ENCODE measurements around the gene GPR62. TPM values are rescaled to one million over a fixed set of nuclear protein-coding genes. Genes with fewer than 3 reads are reported as not detected.

GPR62 gene
- total RNA-seq, 1 experiment from 2014 or later, result not detected

DNA sequence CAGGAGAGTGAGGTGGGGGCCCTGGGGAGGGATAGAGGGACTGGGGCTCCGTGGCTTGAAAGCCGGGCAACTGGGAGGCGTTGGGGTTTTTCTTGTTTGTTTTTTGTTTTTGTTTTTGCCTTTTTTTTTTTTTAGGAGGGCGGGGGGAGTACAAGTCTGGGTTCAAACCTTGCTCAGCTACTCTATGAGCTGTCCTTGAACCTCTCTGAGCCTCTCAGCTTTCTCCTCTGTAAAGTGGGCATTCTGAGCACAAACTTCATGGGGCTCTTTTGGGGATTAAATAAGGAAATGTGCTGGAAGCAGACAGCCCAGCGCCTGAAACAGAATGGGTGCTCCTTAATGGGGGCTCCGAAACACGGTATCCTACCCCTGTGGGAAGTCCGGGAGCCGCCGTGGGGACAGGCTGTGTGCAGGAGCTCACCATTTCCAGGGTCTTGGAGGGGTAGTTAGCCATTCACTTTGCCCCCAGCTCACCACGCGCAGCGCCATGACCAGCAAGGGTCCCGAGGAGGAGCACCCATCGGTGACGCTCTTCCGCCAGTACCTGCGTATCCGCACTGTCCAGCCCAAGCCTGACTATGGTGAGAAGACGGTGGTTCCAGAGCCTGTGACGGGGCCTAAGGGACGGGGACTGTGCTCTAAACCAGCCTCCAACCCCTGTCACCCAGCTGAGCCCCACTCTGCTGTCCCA is 28.5 kb downstream of the GPR62 start:
- Histone ChIP-seq H3K9me3 (ENCODE audit: control insufficient read depth, insufficient read depth, low read depth, low read length) (no peaks in the 10 kb centered on the region), H3K4me3 (ENCODE audit: low read depth in 2 of 2, low read length in 2 of 2) (peak overlapping the region; percentile 63 to 73), H3K27me3 (ENCODE audit: control insufficient read depth, insufficient read depth, low read length) (no peaks in the 10 kb centered on the region), H3K27ac (ENCODE audit: low read length) (peak overlapping the region; percentile 89), H3K4me1 (ENCODE audit: control insufficient read depth, insufficient read depth, low read length) (peaks cover 12% of the 10 kb centered on the region), H3K36me3 (ENCODE audit: control insufficient read depth, insufficient read depth, low read length) (no peaks in the 10 kb centered on the region)
- no peak for ATAC-seq
- TF ChIP-seq POLR2AphosphoS5 (IDR thresholded peaks at IDR 0.05; ENCODE audit: low read depth, low read length) (no peak), TCF7L2 (IDR thresholded peaks at IDR 0.05; ENCODE audit: low read depth, low read length) (no peak), SIN3A (IDR thresholded peaks at IDR 0.05; ENCODE audit: borderline replicate concordance, insufficient read depth, low read depth, low read length) (no peak; the same call in 1 of the 2 replicates)
- TF ChIP-seq, protein P1, sequence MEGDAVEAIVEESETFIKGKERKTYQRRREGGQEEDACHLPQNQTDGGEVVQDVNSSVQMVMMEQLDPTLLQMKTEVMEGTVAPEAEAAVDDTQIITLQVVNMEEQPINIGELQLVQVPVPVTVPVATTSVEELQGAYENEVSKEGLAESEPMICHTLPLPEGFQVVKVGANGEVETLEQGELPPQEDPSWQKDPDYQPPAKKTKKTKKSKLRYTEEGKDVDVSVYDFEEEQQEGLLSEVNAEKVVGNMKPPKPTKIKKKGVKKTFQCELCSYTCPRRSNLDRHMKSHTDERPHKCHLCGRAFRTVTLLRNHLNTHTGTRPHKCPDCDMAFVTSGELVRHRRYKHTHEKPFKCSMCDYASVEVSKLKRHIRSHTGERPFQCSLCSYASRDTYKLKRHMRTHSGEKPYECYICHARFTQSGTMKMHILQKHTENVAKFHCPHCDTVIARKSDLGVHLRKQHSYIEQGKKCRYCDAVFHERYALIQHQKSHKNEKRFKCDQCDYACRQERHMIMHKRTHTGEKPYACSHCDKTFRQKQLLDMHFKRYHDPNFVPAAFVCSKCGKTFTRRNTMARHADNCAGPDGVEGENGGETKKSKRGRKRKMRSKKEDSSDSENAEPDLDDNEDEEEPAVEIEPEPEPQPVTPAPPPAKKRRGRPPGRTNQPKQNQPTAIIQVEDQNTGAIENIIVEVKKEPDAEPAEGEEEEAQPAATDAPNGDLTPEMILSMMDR (IDR thresholded peaks at IDR 0.05), result no peak
- TF ChIP-seq, protein P2, sequence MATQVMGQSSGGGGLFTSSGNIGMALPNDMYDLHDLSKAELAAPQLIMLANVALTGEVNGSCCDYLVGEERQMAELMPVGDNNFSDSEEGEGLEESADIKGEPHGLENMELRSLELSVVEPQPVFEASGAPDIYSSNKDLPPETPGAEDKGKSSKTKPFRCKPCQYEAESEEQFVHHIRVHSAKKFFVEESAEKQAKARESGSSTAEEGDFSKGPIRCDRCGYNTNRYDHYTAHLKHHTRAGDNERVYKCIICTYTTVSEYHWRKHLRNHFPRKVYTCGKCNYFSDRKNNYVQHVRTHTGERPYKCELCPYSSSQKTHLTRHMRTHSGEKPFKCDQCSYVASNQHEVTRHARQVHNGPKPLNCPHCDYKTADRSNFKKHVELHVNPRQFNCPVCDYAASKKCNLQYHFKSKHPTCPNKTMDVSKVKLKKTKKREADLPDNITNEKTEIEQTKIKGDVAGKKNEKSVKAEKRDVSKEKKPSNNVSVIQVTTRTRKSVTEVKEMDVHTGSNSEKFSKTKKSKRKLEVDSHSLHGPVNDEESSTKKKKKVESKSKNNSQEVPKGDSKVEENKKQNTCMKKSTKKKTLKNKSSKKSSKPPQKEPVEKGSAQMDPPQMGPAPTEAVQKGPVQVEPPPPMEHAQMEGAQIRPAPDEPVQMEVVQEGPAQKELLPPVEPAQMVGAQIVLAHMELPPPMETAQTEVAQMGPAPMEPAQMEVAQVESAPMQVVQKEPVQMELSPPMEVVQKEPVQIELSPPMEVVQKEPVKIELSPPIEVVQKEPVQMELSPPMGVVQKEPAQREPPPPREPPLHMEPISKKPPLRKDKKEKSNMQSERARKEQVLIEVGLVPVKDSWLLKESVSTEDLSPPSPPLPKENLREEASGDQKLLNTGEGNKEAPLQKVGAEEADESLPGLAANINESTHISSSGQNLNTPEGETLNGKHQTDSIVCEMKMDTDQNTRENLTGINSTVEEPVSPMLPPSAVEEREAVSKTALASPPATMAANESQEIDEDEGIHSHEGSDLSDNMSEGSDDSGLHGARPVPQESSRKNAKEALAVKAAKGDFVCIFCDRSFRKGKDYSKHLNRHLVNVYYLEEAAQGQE (IDR thresholded peaks at IDR 0.05; ENCODE audit: insufficient read depth in 1 of 2, low read depth in 2 of 2, low read length in 1 of 2), result no peak
- intact Hi-C loops (cut with micrococcal nuclease; ENCODE audit: unreplicated experiment) (no loop called here), in situ Hi-C loops (cut with HindIII; ENCODE audit: low pct_unique_long_range_greater_than_20kb, low sequenced_read_pairs) (no loop called here)
- TSS peak; percentile 98 for BruUV-seq (replicated peaks)
- ChIA-PET POLR2A (interaction anchor here (1.1 kb wide), 1 partner anchor 9 kb away, joined by 3 read pairs; no protein-coding TSS in a partner anchor), CTCF (interaction anchor here (0.6 to 1.6 kb wide), 4 partner anchors 10 to 42 kb away, joined by 3 to 9 read pairs (median 4); partner anchors contain the start of genes ABHD14B and RRP9)
- DNase-seq (ENCODE audit: low read depth, low spot score), result no peak

DNA sequence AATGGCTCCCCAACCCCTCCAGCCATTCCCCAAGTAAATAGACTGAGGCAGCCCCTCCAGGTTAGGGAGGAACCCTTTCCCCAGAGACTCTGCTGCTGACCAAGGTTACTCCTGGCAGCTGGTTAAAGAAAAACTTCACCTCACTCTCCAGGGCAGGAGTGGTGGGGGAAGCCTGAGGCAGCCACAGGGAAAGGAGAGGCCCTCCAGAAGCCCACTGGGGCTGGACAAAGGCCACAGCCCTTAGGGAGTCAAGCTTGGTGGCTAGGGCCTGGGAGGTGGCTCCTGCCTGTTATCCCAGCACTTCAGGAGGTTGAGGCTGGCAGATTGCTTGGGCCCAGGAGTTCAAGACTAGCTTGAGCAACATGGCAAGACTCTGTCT is 29.1 kb downstream of the GPR62 start:
- no TSS peak for BruUV-seq (replicated peaks)
- TF ChIP-seq, protein P1 (IDR thresholded peaks at IDR 0.05), result no peak
- TF ChIP-seq POLR2AphosphoS5 (IDR thresholded peaks at IDR 0.05; ENCODE audit: low read depth, low read length), result no peak
- TF ChIP-seq, protein P2 (IDR thresholded peaks at IDR 0.05; ENCODE audit: insufficient read depth in 1 of 2, low read depth in 2 of 2, low read length in 1 of 2), result no peak
- TF ChIP-seq SIN3A (IDR thresholded peaks at IDR 0.05; ENCODE audit: borderline replicate concordance, insufficient read depth, low read depth, low read length), result no peak
- TF ChIP-seq TCF7L2 (IDR thresholded peaks at IDR 0.05; ENCODE audit: low read depth, low read length), result no peak
- no peaks in the 10 kb centered on the region for H3K27me3 ChIP-seq (ENCODE audit: control insufficient read depth, insufficient read depth, low read length)
- peak overlapping the region; percentile 63 to 73 for H3K4me3 ChIP-seq (ENCODE audit: low read depth in 2 of 2, low read length in 2 of 2)
- DNase-seq (ENCODE audit: low read depth, low spot score) (no peak), ATAC-seq (no peak)
- H3K4me1 ChIP-seq (ENCODE audit: control insufficient read depth, insufficient read depth, low read length), result peaks cover 12% of the 10 kb centered on the region
- POLR2A ChIA-PET, result no interaction called here
- H3K27ac ChIP-seq (ENCODE audit: low read length), result peak overlapping the region; percentile 89; the same call in 1 of the 2 replicates
- intact Hi-C loops (cut with micrococcal nuclease; ENCODE audit: unreplicated experiment) (no loop called here), in situ Hi-C loops (cut with HindIII; ENCODE audit: low pct_unique_long_range_greater_than_20kb, low sequenced_read_pairs) (no loop called here)
- no peaks in the 10 kb centered on the region for H3K9me3 ChIP-seq (ENCODE audit: control insufficient read depth, insufficient read depth, low read depth, low read length)
- no peaks in the 10 kb centered on the region for H3K36me3 ChIP-seq (ENCODE audit: control insufficient read depth, insufficient read depth, low read length)
- CTCF ChIA-PET, result interaction anchor here (0.6 kb wide), 1 partner anchor 41 kb away, joined by 6 read pairs; no protein-coding TSS in a partner anchor

All from Panc1 (cell line).